Fibroblast of skin of left biceps (primary cell): ENCODE measurements around the gene RASGRP2.

Source experiments
- DNase-seq, 2 experiments: peaks; one replicate each; pipeline ENCODE4 v3.0.0-alpha.2; 2013; ENCODE audit warnings: low read depth in 2 of 2

The RASGRP2 gene

GRCh38 chr11:64771861-64772260, 27.9 kb upstream of the RASGRP2 start:
- DNase-seq: no peak

- DNase-seq: no peak
Observed at GRCh38 chr11:64770120-64770519, 26.2 kb upstream of the RASGRP2 start.

GRCh38 chr11:64769283-64769682, 25.3 kb upstream of the RASGRP2 start:
- no peak for DNase-seq

DNA sequence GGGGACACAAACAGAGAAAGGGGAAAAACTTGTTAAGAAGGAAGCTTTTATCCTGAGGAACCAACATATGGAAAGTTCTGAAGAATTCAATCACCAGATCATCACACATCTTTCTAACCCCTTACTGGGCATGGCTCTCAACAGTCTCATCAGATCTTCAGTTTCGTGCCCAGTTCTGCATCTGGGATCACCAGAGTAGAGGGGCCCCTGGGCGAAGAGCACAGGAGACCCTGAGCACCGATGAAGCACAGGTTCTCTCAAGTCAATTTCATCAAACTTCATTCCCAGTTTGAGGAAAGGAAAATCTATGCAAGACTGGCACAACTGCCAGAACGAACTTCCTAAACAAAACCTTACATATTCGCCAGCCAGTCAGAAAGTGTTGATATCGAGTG, 24.4 kb upstream of the RASGRP2 start:
- DNase-seq: no peak

GRCh38 chr11:64767344-64768299, 23.7 kb upstream of the RASGRP2 start:
- no peak for DNase-seq

- no peak for DNase-seq
Observed at GRCh38 chr11:64766881-64767280, 22.9 kb upstream of the RASGRP2 start.

GRCh38 chr11:64765851-64766665, 22.1 kb upstream of the RASGRP2 start:
- no peak for DNase-seq

- no peak for DNase-seq
Observed at GRCh38 chr11:64765291-64765850, 21.4 kb upstream of the RASGRP2 start.

DNA sequence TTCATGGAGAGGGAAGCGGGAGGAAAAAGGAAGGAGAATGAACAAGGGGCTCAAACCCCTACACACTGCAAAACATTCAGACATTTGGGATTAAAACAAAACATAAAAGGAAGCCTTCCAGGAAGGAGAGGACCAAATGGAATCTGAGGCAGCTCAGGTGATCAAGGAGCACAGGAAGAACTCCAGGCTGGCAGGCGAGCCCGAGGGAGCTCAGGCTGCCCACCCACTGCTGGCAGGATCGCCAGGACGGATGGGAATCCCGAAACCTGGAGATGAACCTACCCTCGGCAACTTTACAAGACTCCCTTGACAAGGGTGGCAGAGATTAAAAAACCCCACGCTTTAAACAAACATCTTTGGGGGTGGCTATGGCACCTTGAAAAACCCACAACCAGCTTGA, 20.8 kb upstream of the RASGRP2 start:
- no peak for DNase-seq

- DNase-seq: no peak
Observed at GRCh38 chr11:64764040-64764611, 20.2 kb upstream of the RASGRP2 start.

GRCh38 chr11:64763526-64764039, 19.6 kb upstream of the RASGRP2 start:
- DNase-seq: no peak

DNA sequence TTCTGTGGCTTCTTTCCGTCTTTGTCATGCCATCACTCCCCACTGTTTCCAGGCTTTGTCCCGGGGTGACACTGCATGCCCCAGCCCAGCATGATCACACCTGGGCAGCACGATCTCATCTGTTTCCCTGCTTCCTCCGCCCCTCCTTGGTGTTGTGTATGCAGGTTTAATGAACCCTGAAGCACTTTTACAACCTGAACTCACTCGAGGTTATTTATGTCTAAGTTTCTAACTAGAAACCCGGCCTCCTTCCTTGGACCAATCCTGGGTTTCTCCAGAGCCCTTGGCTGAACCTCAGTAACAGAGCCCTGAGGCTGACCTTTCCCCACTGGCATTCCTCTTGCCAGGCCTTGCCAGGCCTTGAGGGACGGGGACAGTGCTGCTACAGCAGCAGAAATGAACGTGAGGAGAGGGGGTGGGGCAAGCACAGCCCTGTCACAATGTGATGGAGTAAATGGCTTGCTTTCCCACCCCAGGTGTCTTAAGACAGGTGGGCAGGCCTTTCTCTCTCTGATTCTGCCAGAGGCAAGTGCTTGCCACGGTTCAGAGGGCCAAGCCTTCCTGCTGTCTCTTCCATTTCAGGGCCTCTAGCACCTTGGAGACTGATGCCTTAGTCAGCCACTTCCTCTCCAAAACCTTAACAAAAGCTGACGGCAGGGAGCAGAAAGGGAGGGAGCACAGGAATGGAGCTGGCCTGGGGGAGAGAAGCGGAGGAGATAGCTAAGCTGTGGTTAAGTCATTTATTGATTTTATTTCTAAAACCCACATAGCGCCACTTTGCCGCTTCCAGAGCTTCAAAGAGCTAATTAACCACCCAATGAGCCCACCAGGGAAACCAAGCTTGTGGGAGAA, 19.0 kb upstream of the RASGRP2 start:
- no peak for DNase-seq

DNA sequence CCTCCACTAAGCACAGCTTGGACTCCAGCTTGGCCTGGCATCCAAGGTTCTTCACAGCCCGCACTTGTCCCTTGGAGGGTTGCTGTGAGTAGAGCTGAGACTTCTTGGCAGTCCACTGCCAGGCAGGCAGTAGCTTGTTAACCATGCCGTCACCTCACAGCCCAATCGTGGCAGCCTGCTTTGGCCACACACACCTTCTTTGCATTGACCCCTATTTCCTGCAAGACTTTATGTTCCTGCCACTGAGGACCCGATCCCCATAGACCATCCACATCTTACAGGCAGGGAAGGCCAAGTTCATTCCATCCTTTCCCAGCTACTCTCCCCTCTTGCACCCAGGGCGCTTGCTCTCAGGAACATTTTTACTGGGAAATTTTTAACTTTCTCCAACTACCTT, 18.3 kb upstream of the RASGRP2 start:
- no peak for DNase-seq

DNA sequence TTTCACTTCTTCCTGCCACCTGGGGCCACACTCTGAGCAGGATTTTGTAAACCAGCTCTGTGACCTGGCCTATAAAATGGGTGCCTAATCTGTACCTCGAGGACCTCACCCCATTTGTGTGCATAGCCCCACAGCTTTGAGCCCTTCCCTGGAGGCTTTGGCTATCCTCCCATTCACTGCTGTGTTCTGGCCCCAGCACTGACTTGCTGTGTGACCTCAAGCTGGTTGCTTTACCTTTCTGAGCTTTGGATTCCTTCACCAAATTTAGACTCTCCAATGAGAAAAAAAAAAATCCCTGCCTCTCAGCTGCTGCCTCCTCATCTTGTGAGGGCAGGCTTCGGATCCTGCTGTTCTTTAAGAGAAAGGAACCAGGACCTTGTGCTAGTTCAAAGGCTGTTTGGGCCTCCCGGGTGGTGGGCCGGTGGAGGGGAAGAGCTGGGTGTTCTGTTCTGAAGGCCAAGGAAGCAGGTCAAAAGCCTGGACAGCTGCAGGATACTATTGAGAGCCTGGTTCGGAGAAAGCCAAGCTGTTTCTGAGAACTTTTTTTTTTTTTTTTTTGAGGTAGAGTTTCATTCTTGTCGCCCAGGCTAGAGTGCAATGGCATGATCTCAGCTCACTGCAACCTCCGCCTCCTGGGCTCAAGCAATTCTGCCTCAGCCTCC, 16.9 kb upstream of the RASGRP2 start:
- DNase-seq: no peak

- DNase-seq: no peak
Observed at GRCh38 chr11:64759722-64760719, 16.1 kb upstream of the RASGRP2 start, which contains the start of gene PYGM. TSS of gene PYGM (minus strand) at chr11:64759974. CDS start at chr11:64759898, 76 bp downstream.

DNA sequence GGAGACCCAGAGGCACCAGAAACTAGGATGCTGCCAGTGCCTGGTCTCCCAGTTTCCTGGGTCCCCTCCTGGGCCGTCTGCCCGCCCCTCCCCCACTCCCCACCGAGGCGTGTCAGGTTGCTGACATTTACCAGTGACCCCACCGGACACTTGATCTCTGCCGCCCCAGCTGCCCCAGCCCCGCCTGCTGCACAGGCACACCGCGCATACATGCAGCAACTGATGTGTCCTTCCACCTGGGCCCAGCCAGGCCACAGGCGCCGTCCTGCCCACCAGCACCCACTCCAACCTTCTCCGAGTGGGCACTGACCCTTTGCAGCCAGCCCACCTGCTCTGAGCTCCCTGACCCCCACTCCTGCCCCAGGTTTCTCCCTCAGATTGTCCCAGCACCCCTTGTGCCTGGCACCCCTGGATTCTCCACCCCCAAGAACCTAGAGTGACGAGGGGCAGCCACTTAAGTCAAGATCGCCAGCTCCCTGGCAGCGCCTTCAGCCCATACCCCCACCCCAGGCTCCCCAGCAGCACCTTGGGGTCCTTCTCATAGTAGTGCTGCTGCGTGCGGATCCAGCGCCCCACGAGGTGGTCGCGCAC, 15.3 kb upstream of the RASGRP2 start:
- no peak for DNase-seq

DNA sequence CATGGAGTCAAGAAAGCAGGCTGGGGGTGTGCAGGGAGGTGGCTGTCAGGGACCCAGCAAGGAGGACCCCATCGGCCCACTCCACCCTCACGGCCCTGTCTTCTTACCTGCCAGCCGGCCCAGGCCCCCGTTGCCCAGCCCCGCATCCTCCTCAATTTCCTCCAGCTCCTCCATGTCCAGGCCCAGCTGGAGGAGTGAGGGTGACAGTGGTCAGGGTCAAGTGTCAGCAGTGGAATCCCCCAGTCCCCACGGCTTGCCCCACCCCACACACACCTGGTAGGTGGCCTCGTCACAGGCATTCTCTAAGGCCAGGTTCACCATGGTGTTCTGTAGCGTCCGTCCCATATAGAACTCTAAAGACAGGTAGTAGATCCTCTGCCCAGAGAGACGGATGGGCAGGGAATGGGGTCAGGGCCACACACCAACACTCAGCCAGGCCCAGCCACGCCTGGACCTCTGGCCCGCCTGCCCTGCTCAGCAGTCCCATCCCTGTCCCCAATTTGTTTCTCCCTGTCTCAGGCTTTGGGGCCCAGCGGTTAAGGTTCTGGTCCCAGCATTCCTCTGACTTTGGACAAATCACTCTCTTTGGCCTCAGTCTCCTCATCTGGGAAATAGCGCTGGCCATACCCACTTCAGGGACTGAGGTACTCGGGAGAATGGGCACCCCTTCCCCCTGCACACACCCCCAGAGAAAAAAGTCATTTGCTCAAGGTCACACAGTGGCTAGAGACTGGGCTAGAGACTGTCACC, 14.6 kb upstream of the RASGRP2 start:
- no peak for DNase-seq
